CD14-positive monocyte (primary cell): ENCODE measurements around the gene COL2A1. TPM values are rescaled to one million over a fixed set of nuclear protein-coding genes. Genes with fewer than 3 reads are reported as not detected.

Experiments used
- DNase-seq, 3 donors: peaks; one replicate each; pipeline ENCODE4 v3.0.0-alpha.2; 2011 to 2022
- H2AFZ ChIP-seq: 2 replicates; pipeline ENCODE4 v1.6.0; 2012; ENCODE audit warnings: mild to moderate bottlenecking, low read depth, low read length, inconsistent platforms; ENCODE audit not compliant: insufficient read depth, poor library complexity, severe bottlenecking
- H3K27ac ChIP-seq, 2 donors: 1 replicate in 1 of 2; 2 replicates in 1 of 2; pipeline ENCODE4 v1.5.1; 2012 to 2013; ENCODE audit warnings: low read length in 2 of 2, control low read depth in 1 of 2, inconsistent platforms in 1 of 2, low read depth in 1 of 2, mild to moderate bottlenecking in 1 of 2
- H3K27me3 ChIP-seq, 2 donors: one replicate each; pipeline versions ENCODE4 v1.6.0 to v1.6.1; 2011 to 2013; ENCODE audit warnings: low read length in 2 of 2; ENCODE audit not compliant: control insufficient read depth in 2 of 2, insufficient read depth in 2 of 2
- H3K36me3 ChIP-seq, 2 donors: replicated peaks in 1 of 2; 1 replicate in 1 of 2; 2 replicates in 1 of 2; pipeline versions ENCODE4 v1.5.1 to v1.6.1; 2012 to 2013; ENCODE audit warnings: low read length in 2 of 2, control low read depth in 1 of 2, inconsistent platforms in 1 of 2, mild to moderate bottlenecking in 1 of 2; ENCODE audit not compliant: insufficient read depth in 2 of 2, control insufficient read depth in 1 of 2
- H3K4me1 ChIP-seq, 2 donors: 1 replicate in 1 of 2; 2 replicates in 1 of 2; pipeline versions ENCODE4 v1.5.1 to v1.6.1; 2012 to 2013; ENCODE audit warnings: low read length in 2 of 2, control low read depth in 1 of 2, inconsistent platforms in 1 of 2, mild to moderate bottlenecking in 1 of 2, moderate library complexity in 1 of 2; ENCODE audit not compliant: insufficient read depth in 2 of 2, control insufficient read depth in 1 of 2
- H3K4me2 ChIP-seq: replicated peaks from 2 replicates; pipeline ENCODE3; 2012; ENCODE audit warnings: low read length, moderate library complexity, mild to moderate bottlenecking; ENCODE audit not compliant: poor library complexity, severe bottlenecking; ENCODE audit errors: extremely low read depth
- H3K4me3 ChIP-seq, 3 experiments: fragments of 200-600 bp in 1 of 3; sonication (generic) in 1 of 3; replicated peaks in 1 of 3; 1 replicate in 2 of 3; 2 replicates in 1 of 3; pipeline ENCODE4 v1.5.1; 2011 to 2013; ENCODE audit warnings: low read length in 3 of 3, mild to moderate bottlenecking in 3 of 3, control low read depth in 2 of 3, low read depth in 2 of 3, inconsistent platforms in 1 of 3, moderate library complexity in 1 of 3
- H3K79me2 ChIP-seq: 2 replicates; pipeline ENCODE4 v1.6.0; 2012; ENCODE audit warnings: mild to moderate bottlenecking, control low read depth, inconsistent platforms, low read length, moderate library complexity; ENCODE audit not compliant: insufficient read depth
- H3K9ac ChIP-seq: 2 replicates; pipeline ENCODE4 v1.6.0; 2017; ENCODE audit warnings: low read length, mild to moderate bottlenecking; ENCODE audit not compliant: insufficient read depth, poor library complexity, severe bottlenecking
- H3K9me3 ChIP-seq, 2 donors: replicated peaks in 1 of 2; 1 replicate in 1 of 2; 2 replicates in 1 of 2; pipeline versions ENCODE4 v1.5.1 to v1.6.1; 2012 to 2013; ENCODE audit warnings: low read length in 2 of 2, control low read depth in 1 of 2; ENCODE audit not compliant: control insufficient read depth in 1 of 2, insufficient read depth in 1 of 2
- H4K20me1 ChIP-seq: 2 replicates; pipeline ENCODE4 v1.6.0; 2012; ENCODE audit warnings: mild to moderate bottlenecking, low read length, control low read depth, moderate library complexity; ENCODE audit not compliant: insufficient read depth
- H3K27ac Mint-ChIP-seq, 7 donors: one replicate each; pipeline ENCODE4 v1.8.0; 2020; ENCODE audit warnings: mild to moderate bottlenecking in 7 of 7, mixed read lengths in 7 of 7, moderate library complexity in 6 of 7, inconsistent platforms in 2 of 7
- H3K27me3 Mint-ChIP-seq, 3 donors: one replicate each; pipeline ENCODE4 v1.8.0; 2021 to 2022; ENCODE audit warnings: low read depth in 3 of 3, mild to moderate bottlenecking in 3 of 3, mixed read lengths in 3 of 3, moderate library complexity in 3 of 3, inconsistent platforms in 1 of 3
- H3K36me3 Mint-ChIP-seq, 2 donors: one replicate each; pipeline ENCODE4 v1.8.0; 2020; ENCODE audit warnings: mixed read lengths in 2 of 2, inconsistent platforms in 1 of 2, mild to moderate bottlenecking in 1 of 2
- H3K4me1 Mint-ChIP-seq: one replicate; pipeline ENCODE4 v1.8.0; 2020; ENCODE audit warnings: mild to moderate bottlenecking, mixed read lengths
- H3K4me3 Mint-ChIP-seq, 2 donors: one replicate each; pipeline ENCODE4 v1.8.0; 2020; ENCODE audit warnings: mild to moderate bottlenecking in 2 of 2, mixed read lengths in 2 of 2, moderate library complexity in 1 of 2
- H3K9me3 Mint-ChIP-seq, 7 donors: one replicate each; pipeline ENCODE4 v1.8.0; 2020 to 2022; ENCODE audit warnings: mixed read lengths in 7 of 7, mild to moderate bottlenecking in 6 of 7, moderate library complexity in 6 of 7, inconsistent platforms in 2 of 7
- CTCF ChIP-seq: fragments of 200-600 bp; IDR thresholded peaks from one replicate; pipeline ENCODE4 v1.8.0; 2022; ENCODE audit warnings: antibody characterized with exemption, mild to moderate bottlenecking
- WGBS: methylation state at CpG from one replicate; pipeline ENCODE4 v1.1.5; 2013; ENCODE audit warnings: missing lambda C conversion rate; ENCODE audit not compliant: insufficient coverage; 5-methylcytosine and 5-hydroxymethylcytosine counted together
- intact Hi-C, 2 donors: fragments of 100-400 bp; cut with micrococcal nuclease; formaldehyde crosslinking; loops; one replicate each; pipeline versions ENCODE4 v1.15.0 to v1.15.1; 2023
- polyA plus RNA-seq, 3 donors: library from polyadenylated mRNA; depleted of rRNA in 1 of 3; unstranded in 2 of 3; stranded (reverse) in 1 of 3; fragments of 300-500 nt in 2 of 3; fragments of >200 nt in 1 of 3; fragmentation: Illumina TruSeq in 2 of 3; gene quantifications; 1 replicate in 2 of 3; 2 replicates in 1 of 3; pipeline ENCODE4 v1.2.3, GENCODE V29; 2012 to 2021

Gene COL2A1
- polyA plus RNA-seq, 3 donors, result not detected

GRCh38 chr12:48009471-48009870 lies 5.2 kb upstream of the COL2A1 start:
- Histone ChIP-seq H3K4me1 (peaks cover 3% of the 10 kb centered on the region in 2 donors), H3K27me3 (peaks cover 39 to 50% of the 10 kb centered on the region in 2 donors), H2AFZ (no peak overlapping the region), H3K4me2 (no peak overlapping the region), H3K4me3 (no peak overlapping the region), H4K20me1 (no peaks in the 10 kb centered on the region), H3K79me2 (no peaks in the 10 kb centered on the region), H3K9ac (no peak overlapping the region), H3K9me3 (peaks cover 0 to 8% of the 10 kb centered on the region in 2 donors), H3K36me3 (no peaks in the 10 kb centered on the region), H3K27ac (no peak overlapping the region)
- no peak for DNase-seq
- Mint-ChIP-seq H3K4me3 (no peak overlapping the region), H3K4me1 (peaks cover 2% of the 10 kb centered on the region), H3K9me3 (peaks cover 0 to 3% (median 0%) of the 10 kb centered on the region in 7 donors), H3K27ac (no peak overlapping the region), H3K27me3 (peaks cover 43 to 62% (median 49%) of the 10 kb centered on the region in 3 donors), H3K36me3 (no peaks in the 10 kb centered on the region)
- TF ChIP-seq CTCF, result no peak
- intact Hi-C loops, result no loop called here
- WGBS, result no CpG with 5 or more reads among the region's 1 CpG

DNA sequence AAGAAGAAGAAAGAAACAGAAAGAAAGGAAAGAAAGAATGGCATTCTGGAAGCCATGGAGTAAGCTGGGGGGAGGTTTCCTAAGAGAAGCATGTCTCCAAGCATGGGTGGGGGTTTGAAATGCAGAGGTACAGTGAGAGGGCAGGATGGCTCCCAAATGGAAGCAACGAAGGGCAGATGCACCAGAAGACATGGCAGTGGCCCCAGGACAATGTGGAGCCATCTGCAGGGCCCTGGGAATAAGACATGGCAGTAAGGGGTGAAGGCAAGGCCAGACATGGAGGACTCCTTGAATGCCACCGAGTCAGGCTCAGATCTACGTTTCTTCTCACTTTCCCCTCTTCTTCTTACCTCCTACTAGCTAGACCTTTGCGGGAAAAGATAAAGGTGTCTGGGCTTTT lies 4.7 kb upstream of the COL2A1 start:
- Histone ChIP-seq H3K4me3 (no peak overlapping the region), H3K27me3 (peaks cover 40 to 56% of the 10 kb centered on the region in 2 donors), H4K20me1 (no peaks in the 10 kb centered on the region), H3K9ac (no peak overlapping the region), H3K36me3 (no peaks in the 10 kb centered on the region), H3K4me1 (peaks cover 6 to 8% of the 10 kb centered on the region in 2 donors), H2AFZ (no peak overlapping the region), H3K79me2 (no peaks in the 10 kb centered on the region), H3K4me2 (no peak overlapping the region), H3K9me3 (peaks cover 0 to 11% of the 10 kb centered on the region in 2 donors), H3K27ac (no peak overlapping the region)
- no peak for TF ChIP-seq CTCF
- Mint-ChIP-seq H3K4me3 (no peak overlapping the region), H3K27me3 (peaks cover 47 to 67% (median 54%) of the 10 kb centered on the region in 3 donors), H3K4me1 (peaks cover 4% of the 10 kb centered on the region), H3K36me3 (no peaks in the 10 kb centered on the region), H3K9me3 (peaks cover 0 to 3% (median 0%) of the 10 kb centered on the region in 7 donors), H3K27ac (no peak overlapping the region)
- DNase-seq, result no peak
- intact Hi-C loops, result no loop called here
- 71% methylated on average over 1 of the region's 4 CpGs for WGBS
